ENCODE data around the gene C17orf107.
A peak's percentile ranks its signal among the peaks of the same experiment; 100 is the strongest.
"Not testable (repeated sequence)": the region's sequence is repeated elsewhere in the genome, so short reads cannot be mapped to it uniquely, and the experiment has no call there.

The C17orf107 gene

DNA sequence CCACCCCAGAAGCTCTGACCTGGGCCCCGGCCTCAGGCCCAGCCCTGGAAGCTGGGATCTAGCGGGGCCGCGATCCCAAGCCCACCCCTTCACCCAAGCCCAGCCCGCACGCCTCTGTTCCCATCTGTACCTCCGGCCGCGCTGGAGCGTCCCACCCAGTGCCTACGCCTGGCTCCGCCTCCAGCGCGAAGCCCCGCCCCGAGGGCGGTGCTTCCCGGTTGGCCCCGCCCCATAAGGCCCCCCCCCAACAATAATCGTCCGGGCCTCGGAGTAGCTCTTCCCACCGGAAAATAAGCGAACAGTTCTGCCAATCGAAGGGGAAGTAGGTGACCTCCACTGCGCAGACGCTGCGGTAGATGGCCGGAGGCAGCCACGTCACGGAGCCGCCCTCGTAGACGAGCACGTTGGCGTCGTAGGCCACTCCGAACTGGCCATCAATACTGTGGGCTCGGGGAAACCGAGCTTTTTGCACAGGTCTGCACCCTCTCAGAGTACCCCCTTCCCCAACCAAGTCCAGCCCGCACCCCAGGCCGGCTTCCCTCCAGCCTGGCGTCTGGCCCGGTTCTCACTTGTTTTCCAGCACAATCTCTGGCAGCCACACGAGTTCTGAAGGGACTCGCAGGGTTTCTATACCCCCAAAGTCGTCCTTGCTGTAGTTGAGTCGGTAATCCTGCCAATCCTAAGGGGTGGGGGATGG, 2.5 kb downstream of the C17orf107 start:
- no peak for DNase-seq

DNA sequence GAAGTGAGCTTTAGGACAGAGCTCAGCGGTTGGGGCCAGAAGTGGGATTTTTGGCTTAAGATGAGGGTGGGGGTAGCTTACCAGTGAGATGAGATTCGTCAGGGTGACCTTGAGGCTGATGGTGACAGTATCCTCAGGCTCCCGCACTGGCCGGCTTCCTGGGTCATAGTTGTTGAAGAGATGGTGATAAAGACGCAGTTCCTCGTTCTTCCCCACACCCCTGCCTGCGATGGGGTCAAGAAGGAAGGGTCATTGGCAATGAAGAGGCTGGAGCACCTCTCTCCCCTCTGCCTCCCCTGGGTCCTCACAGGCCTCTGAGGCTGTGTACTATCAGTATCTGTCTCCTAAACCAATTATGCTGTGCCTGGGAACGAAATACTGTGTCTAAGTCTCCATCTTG, 3.2 kb downstream of the C17orf107 start:
- DNase-seq: peak; percentile 58

DNA sequence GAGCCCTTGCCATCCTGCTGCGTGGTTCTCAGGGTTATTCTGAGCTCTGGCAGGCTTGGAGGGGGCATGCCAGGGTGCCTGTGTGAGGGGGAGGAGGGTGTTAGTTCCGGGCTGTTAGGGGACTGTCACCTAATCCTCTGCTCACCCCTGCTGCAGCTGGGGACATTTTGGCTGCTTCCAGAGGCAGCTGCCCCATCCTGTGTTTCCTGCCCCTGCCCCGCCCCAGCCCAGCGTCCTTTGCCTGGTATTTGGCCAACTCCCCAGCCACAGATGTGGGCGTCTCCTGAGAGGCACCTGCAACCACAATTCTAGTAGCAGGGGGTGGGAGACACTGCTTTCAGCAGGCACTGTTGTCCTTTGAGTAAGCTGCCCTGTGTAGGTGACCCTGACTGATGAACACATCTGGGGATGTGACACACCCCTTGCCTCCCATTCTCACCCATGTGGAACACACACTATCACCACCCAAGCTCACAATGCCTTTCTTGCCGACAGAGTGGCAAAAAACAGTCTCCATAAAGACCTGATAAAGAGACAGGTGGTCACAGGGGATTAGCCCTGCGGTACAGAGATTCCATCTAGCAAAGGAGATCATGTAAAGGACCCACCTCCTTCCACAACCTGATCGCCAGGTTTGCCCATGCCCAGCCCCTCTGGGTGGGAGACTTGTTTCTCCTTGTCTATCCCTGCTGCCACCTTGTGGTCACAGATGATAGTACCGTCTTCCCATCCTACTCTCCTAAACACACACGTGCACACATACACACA, 3.9 kb downstream of the C17orf107 start, which contains the start of gene CHRNE:
CHRNE (minus strand) TSS at position 48 of the 768 bp plus-strand sequence; CDS start at position 13, 35 bp downstream.
- peak; percentile 92 for DNase-seq

DNA sequence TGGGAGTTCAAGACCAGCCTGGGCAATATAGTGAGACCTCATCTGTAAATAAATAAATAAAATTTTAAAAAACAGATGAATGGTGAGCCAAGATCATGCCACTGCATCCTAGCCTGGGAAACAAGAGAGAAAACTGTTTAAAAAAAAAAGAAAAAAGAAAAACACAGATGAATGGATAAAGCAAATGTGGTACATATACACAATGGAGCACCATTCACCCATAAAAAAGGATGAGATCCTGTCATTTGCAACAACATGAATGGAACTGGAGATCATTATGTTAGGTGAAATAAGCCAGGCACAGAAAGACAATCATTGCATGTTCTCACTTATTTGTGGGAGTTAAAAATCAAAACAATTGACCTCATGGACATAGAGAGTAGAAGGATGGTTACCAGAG, 7.3 kb downstream of the C17orf107 start:
- not testable (repeated sequence) for DNase-seq

DNA sequence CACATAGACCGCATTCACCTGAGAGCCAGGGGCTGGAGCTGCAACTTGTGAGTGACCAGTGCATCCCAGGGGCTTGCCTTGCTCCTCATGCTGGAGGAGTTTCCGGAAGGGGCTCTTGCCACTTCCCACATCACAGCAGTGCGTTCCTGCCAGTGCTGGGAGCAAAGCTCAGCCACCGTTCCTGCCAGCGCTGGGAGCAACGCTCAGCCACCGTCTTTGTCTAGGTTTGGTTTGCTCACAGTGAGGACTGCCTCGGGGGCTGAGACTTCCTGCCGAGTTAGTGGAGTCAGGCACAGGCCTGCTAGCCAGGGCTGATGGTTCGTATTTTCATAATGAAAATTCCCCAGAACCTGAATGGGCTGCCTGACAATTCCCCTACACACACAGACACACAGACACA, 9.0 kb downstream of the C17orf107 start:
- no peak for DNase-seq

DNA sequence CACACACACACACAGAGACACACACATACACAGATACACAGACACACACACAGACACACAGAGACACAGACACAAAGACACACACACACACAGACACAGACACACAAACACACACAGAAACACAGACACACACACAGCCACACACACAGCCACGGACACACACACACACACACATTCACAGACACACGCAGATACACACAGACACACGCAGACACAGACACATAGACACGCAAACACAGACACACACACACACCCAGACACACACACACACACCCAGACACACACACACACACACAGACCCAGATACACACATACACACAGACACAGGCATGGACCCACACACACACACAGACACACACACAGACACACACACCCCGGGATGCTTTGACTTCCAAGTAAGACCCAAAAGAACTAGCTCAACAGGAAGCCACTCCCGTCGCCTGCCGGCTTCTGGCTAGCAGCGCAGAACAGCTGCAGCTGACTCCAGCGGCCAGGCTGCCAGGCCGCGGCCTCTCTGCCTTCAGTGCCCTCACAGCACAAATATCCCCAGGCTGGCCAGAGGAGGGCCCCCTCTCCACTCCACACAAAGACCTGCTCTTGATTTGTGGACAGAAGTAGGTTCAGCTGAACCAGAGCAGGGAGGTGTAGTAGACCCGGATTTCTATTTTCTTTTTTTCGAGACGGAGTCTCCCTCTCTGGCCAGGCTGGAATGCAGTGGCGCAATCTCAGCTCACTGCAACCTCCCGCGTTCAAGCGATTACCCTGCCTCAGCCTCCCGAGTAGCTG, 9.6 kb downstream of the C17orf107 start:
- peak; percentile 96 for DNase-seq

DNA sequence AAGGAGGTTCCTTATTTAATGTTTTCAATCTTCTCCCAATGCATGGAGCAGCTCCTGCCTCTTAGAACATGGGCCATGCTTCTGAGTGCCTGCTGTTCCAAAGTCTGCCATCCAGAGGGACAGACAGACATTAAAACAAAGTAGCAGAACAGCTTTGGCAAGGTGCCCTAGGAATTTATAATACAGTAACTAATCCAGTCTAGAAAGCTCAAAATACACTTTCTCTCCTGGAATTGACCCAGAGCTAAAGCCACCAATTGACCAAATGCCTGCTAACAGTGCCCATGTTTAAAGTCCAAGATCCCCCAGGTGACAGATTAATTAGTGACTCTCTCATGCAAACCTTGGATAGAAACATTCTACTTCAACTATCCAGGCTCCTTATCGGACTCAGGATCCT, 14.7 kb downstream of the C17orf107 start:
- peak; percentile 21 for DNase-seq

DNA sequence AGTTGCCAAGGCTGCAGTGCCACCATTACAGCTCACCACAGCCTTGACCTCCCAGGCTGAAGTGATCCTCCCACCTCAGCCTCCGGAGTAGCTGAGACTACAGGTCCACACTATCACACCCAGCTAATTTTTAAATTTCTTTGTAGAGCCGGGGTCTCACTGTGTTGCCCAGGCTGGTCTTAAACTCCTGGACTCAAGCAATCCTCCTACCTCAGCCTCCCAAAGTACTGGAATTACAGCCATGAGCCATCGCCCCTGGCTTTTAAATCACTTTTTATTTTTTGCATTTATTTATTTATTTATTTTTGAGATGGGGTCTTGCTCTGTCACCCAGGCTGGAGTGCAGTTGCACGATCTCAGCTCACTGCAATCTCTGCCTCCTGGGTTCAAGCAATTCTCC, 15.2 kb downstream of the C17orf107 start:
- DNase-seq: not testable (repeated sequence)

DNA sequence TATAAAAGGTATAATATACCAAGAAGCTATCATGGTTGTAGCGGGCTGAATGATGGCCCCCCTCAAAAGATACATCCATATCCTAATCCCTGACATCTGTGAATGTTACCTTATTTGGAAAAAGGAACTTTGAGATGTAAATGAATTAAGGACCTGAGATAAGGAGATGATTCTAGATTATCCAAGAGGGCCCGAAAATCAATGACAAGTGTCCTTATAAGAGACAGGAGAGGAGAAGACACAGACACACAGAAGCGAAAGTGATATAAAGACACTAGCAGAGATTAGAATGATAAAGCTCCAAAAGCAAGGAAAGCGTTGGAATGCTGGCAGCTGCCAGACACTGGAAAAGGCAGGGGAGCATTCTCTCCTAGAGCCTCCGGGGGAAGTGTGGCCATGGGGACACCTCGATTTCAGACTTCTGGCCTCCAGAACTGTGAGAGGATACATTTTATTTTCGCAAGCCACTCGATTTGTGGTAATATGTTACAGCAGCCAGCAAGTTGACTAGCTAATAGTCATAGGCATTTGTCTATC, 20.2 kb downstream of the C17orf107 start:
- peak; percentile 25 for DNase-seq

DNA sequence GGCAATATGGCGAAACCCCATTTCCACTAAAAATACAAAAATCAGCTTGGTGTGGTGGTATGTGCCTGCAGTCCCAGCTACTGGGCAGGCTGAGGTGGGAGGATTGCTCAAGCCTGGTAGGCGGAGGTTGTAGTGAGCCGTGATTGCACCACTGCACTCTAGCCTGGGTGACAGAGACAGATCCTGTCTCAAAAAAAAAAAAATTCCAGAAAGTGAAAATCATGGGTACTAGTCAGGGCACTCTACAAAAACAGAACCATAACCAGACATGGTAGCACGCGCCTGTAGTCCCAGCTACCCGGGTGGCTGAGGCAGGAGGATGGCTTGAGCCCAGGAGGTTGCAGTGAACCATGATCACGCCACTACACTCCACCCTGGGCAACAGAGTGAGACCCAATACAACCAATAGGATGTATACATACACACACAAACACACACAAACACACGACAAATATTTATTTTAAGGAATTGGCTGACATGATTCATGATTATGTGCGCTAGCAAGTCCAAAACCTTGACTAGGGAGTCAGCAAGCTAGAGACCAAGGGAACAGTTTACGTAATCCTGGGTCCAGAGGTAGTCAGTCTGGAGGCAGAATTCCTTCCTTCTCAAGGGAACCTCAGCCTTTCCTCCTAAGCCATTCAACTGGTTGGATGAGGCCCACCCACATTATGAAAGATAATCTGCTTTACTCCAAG, 21.2 kb downstream of the C17orf107 start:
- DNase-seq: peak; percentile 29

DNA sequence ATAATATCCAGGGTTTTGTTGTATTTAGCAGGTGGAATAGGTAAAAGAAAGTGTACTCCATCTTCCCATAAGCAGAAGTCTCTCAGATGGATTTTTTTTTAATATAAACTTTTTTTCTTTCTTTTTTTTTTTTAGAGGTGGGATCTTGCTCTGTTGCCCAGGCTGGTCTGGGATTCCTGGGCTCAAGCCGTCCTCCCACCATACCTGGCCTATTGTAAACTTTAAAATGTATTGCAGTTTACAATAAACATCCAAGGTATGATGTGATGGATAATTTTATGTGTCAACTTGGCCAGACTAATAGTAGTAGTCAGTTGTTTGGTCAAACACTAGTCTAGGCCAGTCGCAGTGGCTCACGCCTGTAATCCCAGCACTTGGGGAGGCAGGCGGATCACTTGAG, 22.0 kb downstream of the C17orf107 start:
- DNase-seq: no peak

DNA sequence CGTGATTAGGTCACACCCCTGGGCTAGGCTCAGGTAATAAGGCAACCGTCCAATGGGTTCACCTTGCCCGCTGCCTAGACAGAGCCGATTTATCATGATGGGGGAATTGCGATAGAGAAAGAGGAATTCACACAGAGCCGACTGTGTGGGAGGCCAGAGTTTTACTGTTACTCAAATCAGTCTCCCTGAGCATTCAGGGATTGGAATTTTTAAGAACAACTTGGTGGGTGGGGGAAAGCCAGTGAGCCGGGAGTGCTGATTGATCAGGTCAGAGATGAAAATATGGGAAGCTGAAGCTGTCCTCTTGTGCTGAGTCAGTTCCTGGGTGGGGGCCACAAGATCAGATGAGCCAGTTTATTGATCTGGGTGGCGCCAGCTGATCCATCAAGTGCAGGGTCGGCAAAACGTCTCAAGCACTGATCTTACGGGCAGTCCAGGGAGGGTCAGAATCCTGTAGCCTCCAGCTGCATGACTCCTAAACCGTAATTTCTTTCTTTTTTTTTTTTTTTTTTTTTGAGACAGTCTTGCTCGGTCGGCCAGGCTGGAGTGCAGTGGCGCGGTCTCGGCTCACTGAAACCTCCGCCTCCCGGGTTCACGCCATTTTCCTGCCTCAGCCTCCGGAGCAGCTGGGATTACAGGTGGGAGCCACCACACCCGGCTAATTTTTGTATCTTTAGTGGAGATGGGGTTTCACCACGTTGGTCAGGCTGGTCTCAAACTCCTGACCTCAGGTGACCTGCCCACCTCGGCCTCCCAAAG, 27.4 kb downstream of the C17orf107 start:
- DNase-seq: not testable (repeated sequence)

DNA sequence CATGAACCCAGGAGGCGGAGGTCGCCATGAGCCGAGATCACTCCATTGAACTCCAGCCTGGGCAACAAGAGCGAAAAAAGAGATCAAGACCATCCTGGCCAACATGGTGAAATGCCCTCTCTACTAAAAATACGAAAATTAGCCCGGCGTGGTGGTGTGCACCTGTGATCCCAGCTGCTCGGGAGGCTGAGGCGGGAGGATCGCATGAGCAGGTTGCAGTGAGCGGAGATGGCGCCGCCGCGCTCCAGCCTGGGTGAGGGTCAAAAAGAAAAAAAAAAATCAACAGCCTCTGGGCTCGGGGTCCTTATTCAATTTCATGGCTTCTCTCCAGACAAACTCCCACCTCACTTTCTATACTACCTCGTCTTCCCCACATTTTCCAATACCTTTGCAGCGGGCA, 29.5 kb downstream of the C17orf107 start:
- no peak for DNase-seq

DNA sequence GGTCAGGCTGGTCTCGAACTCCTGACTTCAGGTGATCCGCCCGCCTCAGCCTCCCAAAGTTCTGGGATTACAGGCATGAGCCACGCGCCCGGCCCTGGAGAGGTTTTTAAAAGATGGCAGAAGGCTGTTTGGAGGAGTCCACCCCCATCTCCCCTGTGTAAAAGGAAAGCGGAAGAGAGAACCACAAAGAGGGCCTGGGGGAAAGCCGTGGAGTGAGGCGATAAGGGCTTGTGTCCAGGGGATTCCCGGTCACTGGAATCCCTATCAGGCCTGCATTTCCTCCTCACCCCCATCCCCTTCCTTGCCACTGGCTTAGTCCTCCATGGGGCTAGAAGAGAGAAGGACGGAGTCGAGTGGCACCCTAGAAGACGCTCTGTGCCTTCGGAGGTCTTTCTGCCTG, 32.6 kb downstream of the C17orf107 start, which contains the start of gene GP1BA:
GP1BA (plus strand) TSS at position 315 of the 400 bp plus-strand sequence. CDS start 328 bp downstream, outside the sequence.
- peak; percentile 40 for DNase-seq

DNA sequence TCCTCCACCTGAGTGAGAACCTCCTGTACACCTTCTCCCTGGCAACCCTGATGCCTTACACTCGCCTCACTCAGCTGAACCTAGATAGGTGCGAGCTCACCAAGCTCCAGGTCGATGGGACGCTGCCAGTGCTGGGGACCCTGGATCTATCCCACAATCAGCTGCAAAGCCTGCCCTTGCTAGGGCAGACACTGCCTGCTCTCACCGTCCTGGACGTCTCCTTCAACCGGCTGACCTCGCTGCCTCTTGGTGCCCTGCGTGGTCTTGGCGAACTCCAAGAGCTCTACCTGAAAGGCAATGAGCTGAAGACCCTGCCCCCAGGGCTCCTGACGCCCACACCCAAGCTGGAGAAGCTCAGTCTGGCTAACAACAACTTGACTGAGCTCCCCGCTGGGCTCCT, 33.4 kb downstream of the C17orf107 start:
- no peak for DNase-seq

DNA sequence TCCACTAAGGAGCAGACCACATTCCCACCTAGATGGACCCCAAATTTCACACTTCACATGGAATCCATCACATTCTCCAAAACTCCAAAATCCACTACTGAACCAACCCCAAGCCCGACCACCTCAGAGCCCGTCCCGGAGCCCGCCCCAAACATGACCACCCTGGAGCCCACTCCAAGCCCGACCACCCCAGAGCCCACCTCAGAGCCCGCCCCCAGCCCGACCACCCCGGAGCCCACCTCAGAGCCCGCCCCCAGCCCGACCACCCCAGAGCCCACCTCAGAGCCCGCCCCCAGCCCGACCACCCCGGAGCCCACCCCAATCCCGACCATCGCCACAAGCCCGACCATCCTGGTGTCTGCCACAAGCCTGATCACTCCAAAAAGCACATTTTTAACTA, 34.3 kb downstream of the C17orf107 start:
- DNase-seq: no peak

DNA sequence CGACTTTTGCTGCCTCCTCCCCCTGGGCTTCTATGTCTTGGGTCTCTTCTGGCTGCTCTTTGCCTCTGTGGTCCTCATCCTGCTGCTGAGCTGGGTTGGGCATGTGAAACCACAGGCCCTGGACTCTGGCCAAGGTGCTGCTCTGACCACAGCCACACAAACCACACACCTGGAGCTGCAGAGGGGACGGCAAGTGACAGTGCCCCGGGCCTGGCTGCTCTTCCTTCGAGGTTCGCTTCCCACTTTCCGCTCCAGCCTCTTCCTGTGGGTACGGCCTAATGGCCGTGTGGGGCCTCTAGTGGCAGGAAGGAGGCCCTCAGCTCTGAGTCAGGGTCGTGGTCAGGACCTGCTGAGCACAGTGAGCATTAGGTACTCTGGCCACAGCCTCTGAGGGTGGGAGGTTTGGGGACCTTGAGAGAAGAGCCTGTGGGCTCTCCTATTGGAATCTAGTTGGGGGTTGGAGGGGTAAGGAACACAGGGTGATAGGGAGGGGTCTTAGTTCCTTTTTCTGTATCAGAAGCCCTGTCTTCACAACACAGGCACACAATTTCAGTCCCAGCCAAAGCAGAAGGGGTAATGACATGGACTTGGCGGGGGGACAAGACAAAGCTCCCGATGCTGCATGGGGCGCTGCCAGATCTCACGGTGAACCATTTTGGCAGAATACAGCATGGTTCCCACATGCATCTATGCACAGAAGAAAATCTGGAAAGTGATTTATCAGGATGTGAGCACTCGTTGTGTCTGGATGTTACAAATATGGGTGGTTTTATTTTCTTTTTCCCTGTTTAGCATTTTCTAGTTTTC, 35.0 kb downstream of the C17orf107 start:
- DNase-seq: peak; percentile 92

DNA sequence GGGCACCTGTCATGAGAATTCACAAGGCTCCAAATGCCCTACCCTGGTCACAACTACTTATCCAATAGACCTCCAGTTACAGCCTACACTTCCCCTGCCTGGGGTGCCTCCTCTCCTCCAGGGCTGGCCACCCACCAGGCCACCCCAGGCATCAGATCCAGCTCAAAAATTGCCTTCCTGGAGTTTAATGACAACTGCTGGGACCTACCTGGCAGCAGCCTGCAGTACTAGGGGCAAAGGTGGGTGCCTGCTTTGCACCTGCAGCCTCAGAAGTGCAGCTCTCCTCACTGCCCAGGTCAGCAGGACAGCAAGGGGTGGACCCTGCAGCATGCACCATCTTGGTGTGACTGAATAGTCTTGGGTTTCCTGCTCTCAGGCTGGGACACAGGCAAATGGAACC, 36.3 kb downstream of the C17orf107 start:
- DNase-seq: no peak

DNA sequence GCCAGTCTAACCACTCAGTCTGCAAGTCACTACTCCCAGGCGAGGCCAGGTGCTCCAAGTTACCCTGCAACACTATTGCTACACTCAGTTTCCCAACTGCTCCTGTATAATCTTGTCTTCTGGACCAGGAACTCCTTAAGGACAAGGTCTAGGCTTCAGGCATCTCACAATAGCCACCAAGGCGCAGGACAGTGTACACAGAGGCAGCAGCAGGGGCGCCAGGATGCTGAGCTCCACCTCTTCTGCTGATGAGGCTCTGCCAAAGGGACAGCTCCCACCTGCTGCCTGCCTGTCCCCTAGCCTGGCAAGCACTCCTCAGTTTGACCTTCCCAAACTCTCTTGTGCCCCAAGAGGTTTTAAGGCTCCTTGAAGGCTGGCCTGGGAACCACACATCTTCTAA, 37.1 kb downstream of the C17orf107 start:
- DNase-seq: no peak

DNA sequence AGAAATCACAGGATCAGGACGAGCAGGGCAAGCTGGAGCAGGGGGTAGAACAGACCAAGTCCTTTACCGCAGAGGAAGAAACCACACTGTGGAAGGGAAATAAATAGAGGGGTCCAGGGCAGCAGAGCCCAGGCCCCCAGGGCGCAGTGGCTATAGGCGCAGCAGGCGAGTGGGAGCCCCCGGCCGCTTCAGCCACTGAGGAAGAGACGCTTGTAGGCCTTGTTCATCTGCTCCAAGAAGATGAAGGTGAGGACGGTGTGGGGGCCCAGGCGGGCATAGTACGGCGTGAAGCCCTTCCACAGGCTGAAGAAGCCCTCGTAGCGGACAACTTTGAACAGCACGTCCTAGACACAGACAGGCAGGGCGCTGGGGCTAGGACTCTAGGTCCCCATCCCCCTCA, 38.2 kb downstream of the C17orf107 start:
- DNase-seq: no peak

DNA sequence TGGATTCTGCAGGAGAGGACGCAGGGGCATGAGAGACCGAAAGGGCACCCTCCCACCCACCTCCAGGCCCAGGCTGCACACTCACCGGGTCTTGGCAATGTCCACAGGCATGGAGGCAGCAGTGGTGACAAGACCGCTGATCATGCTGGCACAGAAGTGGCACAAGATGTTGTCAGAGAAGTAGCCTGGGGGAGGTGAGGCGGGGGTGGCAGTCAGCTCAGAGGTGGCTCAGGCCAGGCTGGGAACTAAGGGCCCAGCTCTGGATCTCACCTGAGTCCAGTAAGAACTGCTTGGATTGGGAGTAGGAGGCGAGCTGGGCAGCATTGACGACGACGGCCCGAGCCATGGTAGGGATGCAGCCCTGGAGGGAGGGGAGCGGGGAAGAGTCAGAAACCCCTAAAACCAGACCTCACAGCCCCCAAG, 38.7 kb downstream of the C17orf107 start:
- DNase-seq: no peak
